Measurements from ENCODE around the gene SRPK3.

SRPK3 gene

GRCh38 chrX:153831429-153832150 is 50.7 kb downstream of the SRPK3 start:
- no peak overlapping the region for H3K27ac ChIP-seq (ENCODE audit: low read depth, low read length)

GRCh38 chrX:153832728-153833127 is 51.9 kb downstream of the SRPK3 start:
- peaks cover 0 to 9% of the 10 kb centered on the region in 2 donors for H3K27me3 ChIP-seq (ENCODE audit: control insufficient read depth in 1 of 2, insufficient read depth in 2 of 2, low read length in 2 of 2)
- no peaks in the 10 kb centered on the region for H3K9me3 ChIP-seq (ENCODE audit: control insufficient read depth in 1 of 2, low read length in 2 of 2)
- H3K27ac ChIP-seq (ENCODE audit: low read depth, low read length), result no peak overlapping the region
- H3K36me3 ChIP-seq (ENCODE audit: control insufficient read depth in 1 of 2, insufficient read depth in 2 of 2, low read length in 2 of 2), result no peaks in the 10 kb centered on the region
- no peak overlapping the region for H3K9ac ChIP-seq (ENCODE audit: low read depth in 1 of 2, low read length in 2 of 2)
- no peak overlapping the region for H3K4me3 ChIP-seq (ENCODE audit: low read depth in 1 of 2, low read length in 2 of 2)
- H3K4me1 ChIP-seq (ENCODE audit: control insufficient read depth in 1 of 2, insufficient read depth in 2 of 2, low read length in 2 of 2), result peaks cover 0 to 8% of the 10 kb centered on the region in 2 donors

More at GRCh38 chrX:153831429-153832150, 50.7 kb downstream of the SRPK3 start:
- H3K36me3 ChIP-seq (ENCODE audit: control insufficient read depth in 1 of 2, insufficient read depth in 2 of 2, low read length in 2 of 2), result no peaks in the 10 kb centered on the region
- no peaks in the 10 kb centered on the region for H3K9me3 ChIP-seq (ENCODE audit: control insufficient read depth in 1 of 2, low read length in 2 of 2)
- H3K4me3 ChIP-seq (ENCODE audit: low read depth in 1 of 2, low read length in 2 of 2), result no peak overlapping the region
- peaks cover 0 to 8% of the 10 kb centered on the region in 2 donors for H3K4me1 ChIP-seq (ENCODE audit: control insufficient read depth in 1 of 2, insufficient read depth in 2 of 2, low read length in 2 of 2)
- no peak overlapping the region for H3K9ac ChIP-seq (ENCODE audit: low read depth in 1 of 2, low read length in 2 of 2)
- peaks cover 0 to 11% of the 10 kb centered on the region in 2 donors for H3K27me3 ChIP-seq (ENCODE audit: control insufficient read depth in 1 of 2, insufficient read depth in 2 of 2, low read length in 2 of 2)
